Endodermal cell (in vitro differentiated cells): ENCODE measurements around the gene ATOSB. TPM values are rescaled to one million over a fixed set of nuclear protein-coding genes. Genes with fewer than 3 reads are reported as not detected.

Experiments used
- DNase-seq: peaks from one replicate; pipeline ENCODE4 v3.0.0-alpha.2; 2017
- H3K27ac ChIP-seq: 2 replicates; pipeline ENCODE4 v1.5.1; 2013; ENCODE audit warnings: mild to moderate bottlenecking, low read depth, low read length, moderate library complexity
- H3K27me3 ChIP-seq: 2 replicates; pipeline ENCODE4 v1.6.1; 2013; ENCODE audit warnings: mild to moderate bottlenecking, low read length, moderate library complexity; ENCODE audit not compliant: insufficient read depth, control insufficient read depth, poor library complexity, severe bottlenecking
- H3K36me3 ChIP-seq: 2 replicates; pipeline ENCODE4 v1.7.0; 2013; ENCODE audit warnings: mild to moderate bottlenecking, low read length, moderate library complexity; ENCODE audit not compliant: control insufficient read depth, insufficient read depth
- H3K4me1 ChIP-seq: one replicate; pipeline ENCODE4 v1.7.0; 2013; ENCODE audit warnings: low read length; ENCODE audit not compliant: control insufficient read depth, insufficient read depth
- H3K4me3 ChIP-seq: 2 replicates; pipeline ENCODE4 v1.5.1; 2013; ENCODE audit warnings: mild to moderate bottlenecking, low read length, moderate library complexity
- H3K9ac ChIP-seq: 2 replicates; pipeline ENCODE4 v1.6.1; 2013; ENCODE audit warnings: mild to moderate bottlenecking, low read length, moderate library complexity; ENCODE audit not compliant: poor library complexity, severe bottlenecking; ENCODE audit errors: extremely low read depth
- H3K9me3 ChIP-seq: 2 replicates; pipeline ENCODE4 v1.6.1; 2013; ENCODE audit warnings: mild to moderate bottlenecking, low read length, moderate library complexity; ENCODE audit not compliant: control insufficient read depth
- H3K27ac Mint-ChIP-seq: 2 replicates; pipeline ENCODE4 v1.8.0; 2020; ENCODE audit warnings: mixed read lengths
- H3K27me3 Mint-ChIP-seq: 2 replicates; pipeline ENCODE4 v1.8.0; 2021; ENCODE audit warnings: mild to moderate bottlenecking, mixed read lengths; ENCODE audit not compliant: insufficient read depth
- H3K36me3 Mint-ChIP-seq: 2 replicates; pipeline ENCODE4 v1.8.0; 2020; ENCODE audit warnings: low read depth, mixed read lengths
- H3K4me1 Mint-ChIP-seq: 2 replicates; pipeline ENCODE4 v1.8.0; 2020; ENCODE audit warnings: mixed read lengths
- H3K4me3 Mint-ChIP-seq: 2 replicates; pipeline ENCODE4 v1.8.0; 2020; ENCODE audit warnings: mild to moderate bottlenecking, moderate library complexity, mixed read lengths
- H3K9me3 Mint-ChIP-seq: 2 replicates; pipeline ENCODE4 v1.8.0; 2020; ENCODE audit warnings: mild to moderate bottlenecking, mixed read lengths
- WGBS, 2 experiments: methylation state at CpG; one replicate each; pipeline versions ENCODE4 v1.1.5 to v1.1.7; 2013; ENCODE audit warnings: missing lambda C conversion rate in 2 of 2, mixed read lengths in 1 of 2; ENCODE audit not compliant: insufficient coverage in 1 of 2, insufficient read length in 1 of 2; 5-methylcytosine and 5-hydroxymethylcytosine counted together
- total RNA-seq, 2 donors: library from RNA; stranded (reverse); fragmentation: NEBNext Ultra II Directional in 1 of 2; extraction: Animal tissue kit (Norgen Biotek cat#: 25700) in 1 of 2; gene quantifications; 2 replicates in 1 of 2; 3 replicates in 1 of 2; pipeline ENCODE4 v1.2.1, GENCODE V29; 2021
- TF ChIP-seq, protein P1 (sequence below): fragments of 200-600 bp; sonication (generic); conservative IDR thresholded peaks from 2 replicates; pipeline ENCODE4 v1.5.0; 2021; ENCODE audit warnings: antibody characterized with exemption, mild to moderate bottlenecking

ATOSB gene
- total RNA-seq, 2 donors from 2014 or later, result 21.1 to 22.7 TPM

DNA sequence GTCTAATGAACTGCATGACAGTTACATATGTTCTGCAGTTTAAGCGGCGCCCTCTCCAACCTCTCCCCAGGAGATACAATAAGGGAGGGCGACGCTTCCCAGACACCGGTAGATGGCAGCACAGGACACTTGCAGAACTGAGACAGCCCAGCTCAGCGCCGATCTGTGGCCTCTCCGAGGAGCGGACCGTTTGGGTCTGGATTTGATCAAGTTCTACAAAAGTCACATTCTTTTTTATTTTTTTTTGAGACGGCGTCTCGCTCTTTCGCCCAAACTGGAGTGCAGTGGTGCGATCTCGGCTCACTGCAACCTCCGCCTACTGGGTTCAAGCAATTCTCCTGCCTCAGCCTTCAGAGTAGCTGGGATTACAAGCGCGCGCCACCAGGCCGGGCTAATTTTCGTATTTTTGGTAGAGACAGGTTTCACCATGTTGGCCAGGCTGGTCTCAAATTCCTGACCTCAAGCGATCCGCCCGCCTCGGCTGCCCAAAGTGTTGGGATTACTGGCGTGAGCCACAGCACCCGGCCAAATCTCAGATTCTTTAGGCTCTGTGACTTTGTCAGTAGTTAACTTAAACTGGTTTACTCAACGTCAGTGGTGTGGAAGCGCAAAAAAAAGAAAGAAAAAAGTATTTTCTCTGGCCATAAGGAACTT, 1.4 kb upstream of the ATOSB start:
- Mint-ChIP-seq H3K36me3 (peaks cover 4% of the 10 kb centered on the region), H3K4me1 (peaks cover 27% of the 10 kb centered on the region), H3K9me3 (no peaks in the 10 kb centered on the region), H3K4me3 (peak overlapping the region; percentile 76), H3K27ac (peak overlapping the region; percentile 91), H3K27me3 (no peaks in the 10 kb centered on the region)
- H3K9ac ChIP-seq, result peak overlapping the region; percentile 64
- H3K4me3 ChIP-seq, result peak overlapping the region; percentile 87
- no peak overlapping the region for H3K27ac ChIP-seq
- no peaks in the 10 kb centered on the region for H3K27me3 ChIP-seq
- TF ChIP-seq, protein P1, sequence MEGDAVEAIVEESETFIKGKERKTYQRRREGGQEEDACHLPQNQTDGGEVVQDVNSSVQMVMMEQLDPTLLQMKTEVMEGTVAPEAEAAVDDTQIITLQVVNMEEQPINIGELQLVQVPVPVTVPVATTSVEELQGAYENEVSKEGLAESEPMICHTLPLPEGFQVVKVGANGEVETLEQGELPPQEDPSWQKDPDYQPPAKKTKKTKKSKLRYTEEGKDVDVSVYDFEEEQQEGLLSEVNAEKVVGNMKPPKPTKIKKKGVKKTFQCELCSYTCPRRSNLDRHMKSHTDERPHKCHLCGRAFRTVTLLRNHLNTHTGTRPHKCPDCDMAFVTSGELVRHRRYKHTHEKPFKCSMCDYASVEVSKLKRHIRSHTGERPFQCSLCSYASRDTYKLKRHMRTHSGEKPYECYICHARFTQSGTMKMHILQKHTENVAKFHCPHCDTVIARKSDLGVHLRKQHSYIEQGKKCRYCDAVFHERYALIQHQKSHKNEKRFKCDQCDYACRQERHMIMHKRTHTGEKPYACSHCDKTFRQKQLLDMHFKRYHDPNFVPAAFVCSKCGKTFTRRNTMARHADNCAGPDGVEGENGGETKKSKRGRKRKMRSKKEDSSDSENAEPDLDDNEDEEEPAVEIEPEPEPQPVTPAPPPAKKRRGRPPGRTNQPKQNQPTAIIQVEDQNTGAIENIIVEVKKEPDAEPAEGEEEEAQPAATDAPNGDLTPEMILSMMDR, result peak; percentile 98
- H3K36me3 ChIP-seq, result no peaks in the 10 kb centered on the region
- H3K9me3 ChIP-seq, result no peaks in the 10 kb centered on the region
- peaks cover 5% of the 10 kb centered on the region for H3K4me1 ChIP-seq
- DNase-seq, result peak; percentile 97
- WGBS, 2 experiments, result 16 to 18% methylated on average over 23 to 30 of the region's 30 CpGs

- Mint-ChIP-seq H3K36me3 (peaks cover 4% of the 10 kb centered on the region), H3K27me3 (no peaks in the 10 kb centered on the region), H3K4me1 (peaks cover 30% of the 10 kb centered on the region), H3K4me3 (peak overlapping the region; percentile 76), H3K27ac (peak overlapping the region; percentile 91), H3K9me3 (no peaks in the 10 kb centered on the region)
- H3K9me3 ChIP-seq, result no peaks in the 10 kb centered on the region
- H3K36me3 ChIP-seq, result no peaks in the 10 kb centered on the region
- H3K27ac ChIP-seq, result peak overlapping the region; percentile 81
- no peaks in the 10 kb centered on the region for H3K27me3 ChIP-seq
- 1 to 8% methylated on average over 6 to 12 of the region's 12 CpGs for WGBS, 2 experiments
- no peak for DNase-seq
- TF ChIP-seq, protein P1, result no peak
- H3K4me1 ChIP-seq, result peaks cover 7% of the 10 kb centered on the region
- H3K9ac ChIP-seq, result peak overlapping the region; percentile 64
- H3K4me3 ChIP-seq, result peak overlapping the region; percentile 87
Observed at GRCh38 chr9:35116539-35116897, 856 bp upstream of the ATOSB start.

GRCh38 chr9:35114840-35115628, 628 bp downstream of the ATOSB start:
- 32 to 83% methylated on average over 1 to 11 of the region's 12 CpGs for WGBS, 2 experiments
- peaks cover 7% of the 10 kb centered on the region for H3K4me1 ChIP-seq
- DNase-seq, result peak; percentile 71
- Mint-ChIP-seq H3K4me3 (peak overlapping the region; percentile 76), H3K36me3 (peaks cover 4% of the 10 kb centered on the region), H3K27me3 (no peaks in the 10 kb centered on the region), H3K27ac (peak overlapping the region; percentile 93), H3K4me1 (peaks cover 40% of the 10 kb centered on the region), H3K9me3 (no peaks in the 10 kb centered on the region)
- H3K27me3 ChIP-seq, result no peaks in the 10 kb centered on the region
- no peaks in the 10 kb centered on the region for H3K36me3 ChIP-seq
- peak overlapping the region; percentile 75 for H3K9ac ChIP-seq
- TF ChIP-seq, protein P1, result no peak
- no peaks in the 10 kb centered on the region for H3K9me3 ChIP-seq
- peak overlapping the region; percentile 96 for H3K4me3 ChIP-seq
- peak overlapping the region; percentile 96 for H3K27ac ChIP-seq
